A549 (cell line): ENCODE data around the gene SBF2. TPM values are rescaled to one million over a fixed set of nuclear protein-coding genes. Genes with fewer than 3 reads are reported as not detected.
A peak's percentile ranks its signal among the peaks of the same experiment; 100 is the strongest.

Experiments
- ATOH8 ChIP-seq: fragments of 250-450 bp; sonication (Bioruptor Pico); IDR thresholded peaks from 2 replicates; pipeline ENCODE4 v1.5.0; 2020; ENCODE audit warnings: low read depth, mild to moderate bottlenecking, moderate library complexity
- BCL3 ChIP-seq: fragments of >200 bp; sonication (Bioruptor Twin); formaldehyde crosslinking; IDR thresholded peaks from 3 replicates; pipeline ENCODE4 v1.6.1; 2016
- CBX8 ChIP-seq: fragments of 200-600 bp; sonication (generic); IDR thresholded peaks from 2 replicates; pipeline ENCODE4 v1.6.1; 2016
- E2F6 ChIP-seq: IDR thresholded peaks from 2 replicates; pipeline ENCODE4 v1.6.1; 2012; ENCODE audit warnings: low read depth, borderline replicate concordance
- EHF ChIP-seq: fragments of 250-450 bp; sonication (Bioruptor Pico); IDR thresholded peaks from 2 replicates; pipeline ENCODE4 v1.5.0; 2020; ENCODE audit warnings: mild to moderate bottlenecking
- ELK1 ChIP-seq: fragments of 150-350 bp; IDR thresholded peaks from 2 replicates; pipeline ENCODE4 v1.6.1; 2014; ENCODE audit warnings: low read depth, mild to moderate bottlenecking, low read length
- EP300 ChIP-seq, 2 experiments: fragments of >200 bp; sonication (Bioruptor Twin); formaldehyde crosslinking; IDR thresholded peaks; 2 replicates in 1 of 2; 3 replicates in 1 of 2; pipeline ENCODE4 v1.6.1; 2016 to 2017
- ESRRA ChIP-seq: fragments of 150-350 bp; IDR thresholded peaks from 2 replicates; pipeline ENCODE4 v1.6.1; 2014; ENCODE audit warnings: mild to moderate bottlenecking, low read length, borderline replicate concordance
- FOSB ChIP-seq: fragments of 250-450 bp; sonication (Bioruptor Pico); IDR thresholded peaks from 2 replicates; pipeline ENCODE4 v1.5.0; 2020; ENCODE audit warnings: mild to moderate bottlenecking, moderate library complexity
- FOSL2 ChIP-seq, 2 experiments: fragments of 450-650 bp in 1 of 2; fragments of >200 bp in 1 of 2; sonication (Bioruptor Twin) in 1 of 2; formaldehyde crosslinking; IDR thresholded peaks; 2 replicates each; pipeline versions ENCODE4 v1.5.0 to v1.6.1; 2016 to 2020; ENCODE audit warnings: mild to moderate bottlenecking in 1 of 2, moderate library complexity in 1 of 2
- GATA3 ChIP-seq: IDR thresholded peaks from 2 replicates; pipeline ENCODE4 v1.6.1; 2012; ENCODE audit warnings: borderline replicate concordance
- HDAC2 ChIP-seq: fragments of 200-600 bp; sonication (generic); IDR thresholded peaks from 2 replicates; pipeline ENCODE4 v1.6.1; 2016
- HES2 ChIP-seq: fragments of >200 bp; sonication (Bioruptor Twin); formaldehyde crosslinking; IDR thresholded peaks from 2 replicates; pipeline ENCODE4 v1.6.1; 2016
- JUNB ChIP-seq: fragments of >200 bp; sonication (Bioruptor Twin); formaldehyde crosslinking; IDR thresholded peaks from 2 replicates; pipeline ENCODE4 v1.6.1; 2016
- KDM1A ChIP-seq: fragments of 200-600 bp; sonication (generic); IDR thresholded peaks from 2 replicates; pipeline ENCODE4 v1.6.1; 2016; ENCODE audit warnings: low read depth, mild to moderate bottlenecking
- MAZ ChIP-seq: fragments of 150-350 bp; IDR thresholded peaks from 2 replicates; pipeline ENCODE4 v1.6.1; 2014; ENCODE audit warnings: antibody characterized with exemption, low read depth, low read length, borderline replicate concordance
- MYC ChIP-seq: IDR thresholded peaks from 2 replicates; pipeline ENCODE4 v1.6.1; 2012; ENCODE audit warnings: mild to moderate bottlenecking, inconsistent platforms, low read length, improper control_type of control experiment, borderline replicate concordance
- NPAS2 ChIP-seq: fragments of 250-450 bp; sonication (Bioruptor Pico); IDR thresholded peaks from 2 replicates; pipeline ENCODE4 v1.8.0; 2022; ENCODE audit warnings: mild to moderate bottlenecking, moderate library complexity, borderline replicate concordance
- NR3C1 ChIP-seq: fragments of >200 bp; sonication (Bioruptor Twin); formaldehyde crosslinking; IDR thresholded peaks from 3 replicates; pipeline ENCODE4 v1.6.1; 2017
- PBX3 ChIP-seq: IDR thresholded peaks from 2 replicates; pipeline ENCODE4 v1.6.1; 2012
- POLR2A ChIP-seq: IDR thresholded peaks from 2 replicates; pipeline ENCODE4 v1.6.1; 2012; ENCODE audit warnings: mild to moderate bottlenecking, low read length
- RARB ChIP-seq: fragments of 250-450 bp; sonication (Bioruptor Pico); IDR thresholded peaks from 2 replicates; pipeline ENCODE4 v1.8.0; 2021; ENCODE audit warnings: mild to moderate bottlenecking, moderate library complexity
- RCOR1 ChIP-seq: fragments of 150-350 bp; IDR thresholded peaks from 2 replicates; pipeline ENCODE4 v1.6.1; 2014; ENCODE audit warnings: antibody characterized with exemption, low read length, low read depth
- REST ChIP-seq: fragments of 200-600 bp; sonication (generic); IDR thresholded peaks from 2 replicates; pipeline ENCODE4 v1.6.1; 2016; ENCODE audit warnings: antibody characterized with exemption, mild to moderate bottlenecking, moderate library complexity
- SMC3 ChIP-seq: fragments of >200 bp; sonication (Bioruptor Twin); formaldehyde crosslinking; IDR thresholded peaks from 3 replicates; pipeline ENCODE4 v1.6.1; 2018; ENCODE audit warnings: inconsistent platforms
- TP53 ChIP-seq: fragments of 250-450 bp; sonication (Bioruptor Pico); IDR thresholded peaks from 2 replicates; pipeline ENCODE4 v1.5.0; 2021; ENCODE audit warnings: mild to moderate bottlenecking, moderate library complexity
- USF2 ChIP-seq: fragments of 450-650 bp; IDR thresholded peaks from 2 replicates; pipeline ENCODE4 v1.6.1; 2014; ENCODE audit warnings: antibody characterized with exemption
- ZC3H11A ChIP-seq: fragments of 450-650 bp; IDR thresholded peaks from 2 replicates; pipeline ENCODE4 v1.6.1; 2014; ENCODE audit warnings: antibody characterized with exemption, mild to moderate bottlenecking
- ZFP36 ChIP-seq: fragments of 450-650 bp; IDR thresholded peaks from 2 replicates; pipeline ENCODE4 v1.6.1; 2014; ENCODE audit warnings: borderline replicate concordance; ENCODE audit not compliant: partially characterized antibody
- ZNF302 ChIP-seq: fragments of 250-450 bp; sonication (Bioruptor Pico); IDR thresholded peaks from 2 replicates; pipeline ENCODE4 v1.9.0; 2021; ENCODE audit warnings: inconsistent platforms, mild to moderate bottlenecking, moderate library complexity
- ZSCAN20 ChIP-seq: fragments of 250-450 bp; sonication (Bioruptor Pico); IDR thresholded peaks from 2 replicates; pipeline ENCODE4 v1.8.0; 2022; ENCODE audit warnings: mild to moderate bottlenecking, moderate library complexity
- polyA plus RNA-seq, 4 experiments: library from polyadenylated mRNA; depleted of rRNA in 3 of 4; stranded (reverse); fragments of >200 nt; fragmentation: RNase III in 1 of 4; extraction: RNeasy Plus Mini Kit Qiagen cat#74134 plus additional on column Dnase treatment in 1 of 4; gene quantifications; 2 replicates in 3 of 4; 3 replicates in 1 of 4; pipeline ENCODE4 v1.2.3, GENCODE V29; 2011 to 2017

SBF2 gene
- polyA plus RNA-seq, 2 of the 4 experiments (the other 2 are of a cell fraction): 11.1 to 49.6 TPM

GRCh38 chr11:10307400-10308200, 13.6 kb upstream of the SBF2 start (continued):
- TF ChIP-seq REST (peak; percentile 33; the same call in 1 of the 2 replicates), TP53 (CRISPR knock-in tag) (peak; percentile 19; the same call in 1 of the 2 replicates), KDM1A (no peak), SMC3 (peak; percentile 92), CBX8 (no peak), FOSB (CRISPR knock-in tag) (no peak), NPAS2 (CRISPR knock-in tag) (no peak), ZNF302 (CRISPR knock-in tag) (no peak), EHF (CRISPR knock-in tag) (no peak), HES2 (no peak), FOSL2 (IDR thresholded peaks at IDR 0.05) (peak; percentile 59; the same call in 1 of the 2 replicates), FOSL2 (CRISPR knock-in tag; IDR thresholded peaks at IDR 0.05) (peak; percentile 92), E2F6 (peak; percentile 69), GATA3 (peak; percentile 73; the same call in 1 of the 2 replicates), ESRRA (no peak), NR3C1 (no peak), POLR2A (peak; percentile 54; the same call in 1 of the 2 replicates), MAZ (no peak), USF2 (peak; percentile 62), ZC3H11A (no peak), JUNB (0 out of 2 replicates have a peak, but pooled peaks have one; percentile 16), BCL3 (peak; percentile 70), MYC (peak; percentile 32), EP300 (IDR thresholded peaks at IDR 0.05) (peak in 1 of 2 experiments; percentile 41; a peak in 2 of 5 replicates), RCOR1 (no peak), ZSCAN20 (CRISPR knock-in tag) (no peak), PBX3 (peak; percentile 76), ELK1 (no peak), RARB (0 out of 2 replicates have a peak, but pooled peaks have one; percentile 53), ATOH8 (CRISPR knock-in tag) (no peak), ZFP36 (no peak), HDAC2 (no peak)
